ENCODE results near the gene PRKCB. TPM values are rescaled to one million over a fixed set of nuclear protein-coding genes. Genes with fewer than 3 reads are reported as not detected.

PRKCB gene
- total RNA-seq, 4 donors from 2014 or later, result 10.7 to 23.9 (median 18.2) TPM

GRCh38 chr16:23966597-23967394 lies 131.0 kb downstream of the PRKCB start:
- no peak for TF ChIP-seq CTCF (IDR thresholded peaks at IDR 0.05)
- no peak for TF ChIP-seq POLR2AphosphoS5 (IDR thresholded peaks at IDR 0.05)
- no peak for TF ChIP-seq EP300 (IDR thresholded peaks at IDR 0.05)
- no peak for TF ChIP-seq POLR2A (IDR thresholded peaks at IDR 0.05)
- no peak overlapping the region for H3K4me3 ChIP-seq
- no peak overlapping the region for H3K27ac ChIP-seq
- peaks cover 6% of the 10 kb centered on the region for H3K27me3 ChIP-seq
- no peaks in the 10 kb centered on the region for H3K4me1 ChIP-seq
- ATAC-seq, result no peak
- H3K9me3 ChIP-seq, result no peaks in the 10 kb centered on the region
- H3K36me3 ChIP-seq, result no peaks in the 10 kb centered on the region
- 52 to 56% methylated on average over 6 to 8 of the region's 10 CpGs for WGBS, 2 donors (ENCODE audit: low coverage in 1 of 2)

- 55 to 69% methylated on average over 6 of the region's 6 CpGs for WGBS, 2 donors (ENCODE audit: low coverage in 1 of 2)
- Histone ChIP-seq H3K27me3 (peaks cover 6% of the 10 kb centered on the region), H3K4me1 (no peaks in the 10 kb centered on the region), H3K27ac (no peak overlapping the region), H3K36me3 (no peaks in the 10 kb centered on the region), H3K4me3 (no peak overlapping the region), H3K9me3 (no peaks in the 10 kb centered on the region)
- ATAC-seq, result no peak
- no peak for TF ChIP-seq POLR2AphosphoS5 (IDR thresholded peaks at IDR 0.05)
- TF ChIP-seq POLR2A (IDR thresholded peaks at IDR 0.05), result no peak
- TF ChIP-seq EP300 (IDR thresholded peaks at IDR 0.05), result no peak
- no peak for TF ChIP-seq CTCF (IDR thresholded peaks at IDR 0.05)
These were observed 132.0 kb downstream of the PRKCB start for GRCh38 chr16:23967775-23968174.

GRCh38 chr16:23968176-23968575 lies 132.4 kb downstream of the PRKCB start:
- WGBS, 2 donors (ENCODE audit: low coverage in 1 of 2), result 59% methylated on average over 3 to 6 of the region's 6 CpGs
- ATAC-seq, result no peak
- H3K27me3 ChIP-seq, result peaks cover 6% of the 10 kb centered on the region
- H3K36me3 ChIP-seq, result no peaks in the 10 kb centered on the region
- H3K4me3 ChIP-seq, result no peak overlapping the region
- TF ChIP-seq POLR2A (IDR thresholded peaks at IDR 0.05), result no peak
- no peak for TF ChIP-seq EP300 (IDR thresholded peaks at IDR 0.05)
- no peak for TF ChIP-seq CTCF (IDR thresholded peaks at IDR 0.05)
- no peak for TF ChIP-seq POLR2AphosphoS5 (IDR thresholded peaks at IDR 0.05)
- H3K9me3 ChIP-seq, result no peaks in the 10 kb centered on the region
- no peak overlapping the region for H3K27ac ChIP-seq
- H3K4me1 ChIP-seq, result no peaks in the 10 kb centered on the region

- Histone ChIP-seq H3K9me3 (no peaks in the 10 kb centered on the region), H3K27me3 (peaks cover 6% of the 10 kb centered on the region), H3K4me1 (no peaks in the 10 kb centered on the region), H3K27ac (no peak overlapping the region), H3K4me3 (no peak overlapping the region), H3K36me3 (no peaks in the 10 kb centered on the region)
- TF ChIP-seq CTCF (IDR thresholded peaks at IDR 0.05), result no peak
- TF ChIP-seq POLR2A (IDR thresholded peaks at IDR 0.05), result no peak
- no peak for ATAC-seq
- WGBS, 2 donors (ENCODE audit: low coverage in 1 of 2), result 66 to 77% methylated on average over 5 to 6 of the region's 6 CpGs
These were observed 133.9 kb downstream of the PRKCB start for GRCh38 chr16:23969468-23970297.

Data from gastroesophageal sphincter (tissue), 4 donors.